ENCODE results near the gene TXNRD3. TPM values are rescaled to one million over a fixed set of nuclear protein-coding genes. Genes with fewer than 3 reads are reported as not detected.
A peak's percentile ranks its signal among the peaks of the same experiment; 100 is the strongest.

Gene TXNRD3
- polyA plus RNA-seq, 2 of the 4 experiments (the other 2 are of a cell fraction), result 4.6 to 5.8 TPM

DNA sequence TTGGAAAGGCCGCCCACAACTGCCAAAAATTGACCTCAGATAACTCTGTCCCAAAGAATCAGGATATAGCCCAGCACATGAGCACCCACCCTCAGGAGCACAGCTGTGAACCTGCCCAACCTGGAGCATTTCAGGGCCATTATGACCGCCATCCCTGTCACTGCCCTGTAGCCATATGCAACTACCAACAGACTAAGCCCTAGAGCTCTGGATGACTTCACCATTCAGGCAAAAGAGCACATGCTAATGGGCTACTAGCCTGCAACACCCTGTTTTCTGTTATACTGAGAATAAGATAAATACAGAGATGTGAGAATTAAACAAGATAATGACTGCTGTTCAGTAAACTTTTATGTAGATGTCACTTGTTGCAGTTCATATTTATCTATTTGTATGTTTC is 45.0 kb downstream of the TXNRD3 start:
- FAIRE-seq (no peak), DNase-seq (ENCODE audit: low read depth in 1 of 2, low spot score in 1 of 2) (no peak), ATAC-seq (no peak)
- peaks cover 6% of the 10 kb centered on the region; the same call in 2 of the 3 replicates for H3K4me1 ChIP-seq
- CTCF ChIA-PET, result no interaction called here
- no peak for TF ChIP-seq CBX8 (IDR thresholded peaks at IDR 0.05)
- no peak for TF ChIP-seq CBX2 (IDR thresholded peaks at IDR 0.05; ENCODE audit: borderline replicate concordance, low read depth)
- TF ChIP-seq RFX5 (IDR thresholded peaks at IDR 0.05), result no peak
- no peak for TF ChIP-seq ZFP36 (IDR thresholded peaks at IDR 0.05; ENCODE audit: borderline replicate concordance, partially characterized antibody)
- 83% methylated on average over 2 of the region's 2 CpGs for WGBS (ENCODE audit: missing lambda C conversion rate)
- no peaks in the 10 kb centered on the region for H3K9me3 ChIP-seq
- H3K4me2 ChIP-seq, result no peak overlapping the region
- H3K4me3 ChIP-seq, result no peak overlapping the region
- POLR2A ChIA-PET, result no interaction called here
- H3K27ac ChIP-seq, result no peak overlapping the region

DNA sequence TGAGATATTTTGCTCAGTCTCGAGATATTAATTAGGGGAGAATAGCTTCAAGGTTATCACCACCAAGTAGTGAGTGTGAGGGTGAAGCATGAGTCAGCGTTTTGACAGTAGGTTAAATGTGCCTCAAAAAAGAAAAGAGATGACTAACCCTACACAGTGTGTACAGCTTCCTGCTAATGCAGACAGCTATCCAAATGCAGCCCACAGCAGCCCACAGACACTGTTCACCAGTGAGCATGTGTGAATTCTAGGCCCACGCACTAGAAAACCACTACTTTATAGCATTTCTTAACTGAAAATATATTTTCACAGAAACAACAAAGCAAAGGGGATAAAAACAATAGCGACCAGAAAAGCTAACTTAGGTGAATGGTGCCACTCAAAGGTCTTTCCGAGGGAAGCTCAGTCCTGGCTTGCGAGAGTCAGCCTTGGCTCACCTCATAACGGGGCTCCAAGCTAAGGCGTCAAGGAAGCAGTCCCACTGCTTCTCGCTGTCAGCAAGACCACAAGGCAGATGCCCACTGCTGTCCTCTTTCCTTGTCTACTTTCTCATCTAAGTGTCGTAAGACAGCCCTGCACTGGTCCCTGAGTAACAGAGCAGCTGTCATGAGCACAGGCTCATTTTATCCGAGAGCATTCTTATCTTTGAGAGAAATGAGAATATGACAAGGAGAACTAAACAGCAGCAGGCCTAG is 47.6 kb downstream of the TXNRD3 start:
- TF ChIP-seq PHF8 (IDR thresholded peaks at IDR 0.05; ENCODE audit: borderline replicate concordance, low read depth) (no peak), POLR2A (IDR thresholded peaks at IDR 0.05; ENCODE audit: low read length) (no peak), TFCP2L1 (CRISPR knock-in tag; IDR thresholded peaks at IDR 0.05) (no peak), HEYL (CRISPR knock-in tag; IDR thresholded peaks at IDR 0.05) (no peak), MAFK (IDR thresholded peaks at IDR 0.05; ENCODE audit: partially characterized antibody) (peak; percentile 72), NFE2L2 (conservative IDR thresholded peaks at IDR 0.05; ENCODE audit: low read length) (peak; percentile 38; the same call in 1 of the 2 replicates)
- TF ChIP-seq, protein P1, sequence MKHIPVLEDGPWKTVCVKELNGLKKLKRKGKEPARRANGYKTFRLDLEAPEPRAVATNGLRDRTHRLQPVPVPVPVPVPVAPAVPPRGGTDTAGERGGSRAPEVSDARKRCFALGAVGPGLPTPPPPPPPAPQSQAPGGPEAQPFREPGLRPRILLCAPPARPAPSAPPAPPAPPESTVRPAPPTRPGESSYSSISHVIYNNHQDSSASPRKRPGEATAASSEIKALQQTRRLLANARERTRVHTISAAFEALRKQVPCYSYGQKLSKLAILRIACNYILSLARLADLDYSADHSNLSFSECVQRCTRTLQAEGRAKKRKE (CRISPR knock-in tag; IDR thresholded peaks at IDR 0.05; ENCODE audit: low read depth), result no peak
- TF ChIP-seq, protein P2, sequence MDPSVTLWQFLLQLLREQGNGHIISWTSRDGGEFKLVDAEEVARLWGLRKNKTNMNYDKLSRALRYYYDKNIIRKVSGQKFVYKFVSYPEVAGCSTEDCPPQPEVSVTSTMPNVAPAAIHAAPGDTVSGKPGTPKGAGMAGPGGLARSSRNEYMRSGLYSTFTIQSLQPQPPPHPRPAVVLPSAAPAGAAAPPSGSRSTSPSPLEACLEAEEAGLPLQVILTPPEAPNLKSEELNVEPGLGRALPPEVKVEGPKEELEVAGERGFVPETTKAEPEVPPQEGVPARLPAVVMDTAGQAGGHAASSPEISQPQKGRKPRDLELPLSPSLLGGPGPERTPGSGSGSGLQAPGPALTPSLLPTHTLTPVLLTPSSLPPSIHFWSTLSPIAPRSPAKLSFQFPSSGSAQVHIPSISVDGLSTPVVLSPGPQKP (IDR thresholded peaks at IDR 0.05; ENCODE audit: low read depth, low read length), result no peak
- Histone ChIP-seq H3K4me3 (no peak overlapping the region), H3K27ac (peak overlapping the region in 1 of 2 experiments; percentile 55; a peak in 1 of 6 replicates), H3K9me3 (no peaks in the 10 kb centered on the region), H3K4me1 (peaks cover 6% of the 10 kb centered on the region; the same call in 2 of the 3 replicates), H3K4me2 (no peak overlapping the region)
- POLR2A ChIA-PET, result no interaction called here
- CTCF ChIA-PET, result no interaction called here
- DNase-seq (ENCODE audit: low read depth in 1 of 2, low spot score in 1 of 2) (no peak), FAIRE-seq (no peak), ATAC-seq (no peak)
- 83% methylated on average over 11 of the region's 11 CpGs for WGBS (ENCODE audit: missing lambda C conversion rate)

DNA sequence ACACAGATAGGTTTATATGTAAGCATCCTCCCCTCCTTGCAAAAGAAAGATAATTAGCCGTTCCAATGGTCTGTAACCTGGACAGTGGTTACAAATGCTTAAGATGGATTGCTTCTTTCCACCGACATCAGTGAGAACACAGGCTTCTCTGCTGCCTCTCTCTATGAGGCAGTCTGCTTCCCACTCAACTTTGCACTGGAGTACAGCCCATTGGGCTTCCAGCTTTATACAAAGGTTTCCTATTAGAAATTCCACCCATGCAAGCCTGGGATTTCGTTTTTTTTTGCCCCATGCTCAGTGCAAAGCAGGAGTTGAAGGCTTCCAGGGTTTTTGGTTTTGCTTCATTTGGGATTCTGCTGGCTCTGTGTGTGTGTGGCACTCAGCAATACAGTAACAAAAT is 48.9 kb downstream of the TXNRD3 start:
- CTCF ChIA-PET, result no interaction called here
- WGBS (ENCODE audit: missing lambda C conversion rate), result 73% methylated on average over 3 of the region's 3 CpGs
- no peak for TF ChIP-seq FOSB (CRISPR knock-in tag; IDR thresholded peaks at IDR 0.05)
- TF ChIP-seq RCOR1 (IDR thresholded peaks at IDR 0.05; ENCODE audit: low read depth, low read length), result no peak
- TF ChIP-seq HOXA7 (CRISPR knock-in tag; IDR thresholded peaks at IDR 0.05), result no peak
- no peak for TF ChIP-seq NR3C1 (IDR thresholded peaks at IDR 0.05)
- no peak for TF ChIP-seq EHMT2 (IDR thresholded peaks at IDR 0.05; ENCODE audit: low read depth)
- TF ChIP-seq, protein P3, sequence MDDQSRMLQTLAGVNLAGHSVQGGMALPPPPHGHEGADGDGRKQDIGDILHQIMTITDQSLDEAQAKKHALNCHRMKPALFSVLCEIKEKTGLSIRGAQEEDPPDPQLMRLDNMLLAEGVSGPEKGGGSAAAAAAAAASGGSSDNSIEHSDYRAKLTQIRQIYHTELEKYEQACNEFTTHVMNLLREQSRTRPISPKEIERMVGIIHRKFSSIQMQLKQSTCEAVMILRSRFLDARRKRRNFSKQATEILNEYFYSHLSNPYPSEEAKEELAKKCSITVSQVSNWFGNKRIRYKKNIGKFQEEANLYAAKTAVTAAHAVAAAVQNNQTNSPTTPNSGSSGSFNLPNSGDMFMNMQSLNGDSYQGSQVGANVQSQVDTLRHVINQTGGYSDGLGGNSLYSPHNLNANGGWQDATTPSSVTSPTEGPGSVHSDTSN (IDR thresholded peaks at IDR 0.05), result no peak
- TF ChIP-seq HDAC2 (IDR thresholded peaks at IDR 0.05), result no peak
- no peak for TF ChIP-seq SREBF2 (IDR thresholded peaks at IDR 0.05)
- no peak for TF ChIP-seq NFE2L2 (conservative IDR thresholded peaks at IDR 0.05; ENCODE audit: low read length)
- Histone ChIP-seq H3K4me1 (peaks cover 6% of the 10 kb centered on the region; the same call in 2 of the 3 replicates), H3K27ac (no peak overlapping the region), H3K4me2 (no peak overlapping the region), H3K4me3 (no peak overlapping the region), H3K9me3 (no peaks in the 10 kb centered on the region)
- ATAC-seq (no peak), FAIRE-seq (no peak), DNase-seq (ENCODE audit: low read depth in 1 of 2, low spot score in 1 of 2) (no peak)
- POLR2A ChIA-PET, result no interaction called here
